Islet of Langerhans (tissue), 1 donor: ENCODE data around the gene FAM89B.

Source experiments
- FAIRE-seq: peaks from one replicate; lab custom pipeline; 2011; peaks lifted over from hg19 to GRCh38; lab: Jason Lieb, UNC

The FAM89B gene

GRCh38 chr11:65539744-65540289, 32.5 kb upstream of the FAM89B start:
- FAIRE-seq: no peak

- no peak for FAIRE-seq
These were observed 31.8 kb upstream of the FAM89B start for GRCh38 chr11:65540290-65541092.

- FAIRE-seq: no peak
These were observed 31.0 kb upstream of the FAM89B start for GRCh38 chr11:65541093-65541982.

- FAIRE-seq: no peak
These were observed 29.5 kb upstream of the FAM89B start for GRCh38 chr11:65542738-65543390.

DNA sequence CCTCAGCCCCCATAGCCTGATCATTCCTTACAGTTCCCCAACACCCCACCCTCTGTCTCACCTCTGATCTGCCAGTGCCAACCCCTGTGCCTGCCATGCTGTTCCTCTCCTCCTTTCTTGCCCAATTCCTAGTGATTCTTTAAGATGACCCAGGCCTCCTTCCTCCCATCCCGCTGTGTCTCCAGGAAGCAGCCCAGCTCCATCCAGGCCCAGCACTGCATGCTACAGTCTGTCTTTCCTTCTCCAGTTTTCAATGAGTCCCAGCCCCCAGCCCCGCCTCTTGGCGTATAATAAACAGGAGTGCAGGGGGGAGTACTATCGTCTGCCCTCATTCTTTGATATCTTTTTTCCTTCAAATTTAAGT, 26.5 kb upstream of the FAM89B start:
- no peak for FAIRE-seq

GRCh38 chr11:65546217-65546958, 25.9 kb upstream of the FAM89B start:
- no peak for FAIRE-seq

DNA sequence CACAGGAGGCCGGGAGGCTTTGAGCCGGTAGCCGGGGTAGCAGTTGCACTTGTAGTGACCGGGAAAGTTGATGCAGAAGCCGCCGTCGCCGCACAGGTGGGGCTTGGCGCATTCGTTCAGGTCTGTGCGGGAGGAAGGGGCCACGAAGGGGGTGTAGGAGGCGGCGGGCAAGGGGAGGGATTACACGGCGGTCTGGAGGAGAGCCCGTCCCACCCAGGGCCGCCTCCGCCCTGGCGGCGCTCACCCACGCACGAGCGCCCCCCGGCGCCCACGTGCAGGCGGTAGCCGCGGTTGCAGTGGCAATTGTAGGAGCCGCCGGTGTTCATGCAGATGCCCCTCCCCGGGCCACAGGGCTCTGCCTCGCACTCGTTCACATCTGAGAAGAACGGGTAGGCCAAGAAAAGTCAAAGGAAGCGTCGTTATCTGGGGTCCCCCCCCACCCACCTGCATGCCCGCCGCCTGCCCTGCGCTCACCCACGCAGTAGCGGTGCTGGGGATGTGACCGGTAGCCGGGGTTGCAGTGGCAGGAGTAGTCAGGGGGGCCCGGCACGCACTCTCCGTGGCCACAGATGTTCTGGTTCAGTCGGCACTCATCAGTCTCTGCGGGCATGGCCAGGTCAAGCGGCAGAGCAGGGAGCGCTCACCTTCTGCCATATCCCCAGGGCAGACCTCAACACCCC, 24.8 kb upstream of the FAM89B start:
- FAIRE-seq: no peak

- no peak for FAIRE-seq
These were observed 23.9 kb upstream of the FAM89B start for GRCh38 chr11:65548395-65548794.

DNA sequence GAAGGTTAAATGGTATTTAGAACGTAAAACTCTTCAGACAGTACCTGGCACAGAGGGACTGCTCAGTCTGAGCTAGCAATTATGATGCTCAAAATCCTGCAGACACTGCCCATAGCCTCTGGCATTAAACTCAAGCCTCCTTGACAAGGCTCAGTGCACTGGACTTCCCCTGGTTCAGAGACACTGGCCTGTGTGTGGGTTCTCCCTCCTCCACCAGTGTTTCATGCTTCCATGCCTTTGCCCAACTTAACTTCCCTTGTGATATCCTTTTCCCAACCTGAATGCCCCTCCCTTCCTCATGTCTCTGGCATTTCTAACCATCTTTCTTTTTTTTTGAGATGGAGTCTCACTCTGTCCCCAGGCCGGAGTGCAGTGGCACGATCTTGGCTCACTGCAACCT, 23.2 kb upstream of the FAM89B start:
- no peak for FAIRE-seq

- FAIRE-seq: no peak
These were observed 20.6 kb upstream of the FAM89B start for GRCh38 chr11:65551572-65552387.

DNA sequence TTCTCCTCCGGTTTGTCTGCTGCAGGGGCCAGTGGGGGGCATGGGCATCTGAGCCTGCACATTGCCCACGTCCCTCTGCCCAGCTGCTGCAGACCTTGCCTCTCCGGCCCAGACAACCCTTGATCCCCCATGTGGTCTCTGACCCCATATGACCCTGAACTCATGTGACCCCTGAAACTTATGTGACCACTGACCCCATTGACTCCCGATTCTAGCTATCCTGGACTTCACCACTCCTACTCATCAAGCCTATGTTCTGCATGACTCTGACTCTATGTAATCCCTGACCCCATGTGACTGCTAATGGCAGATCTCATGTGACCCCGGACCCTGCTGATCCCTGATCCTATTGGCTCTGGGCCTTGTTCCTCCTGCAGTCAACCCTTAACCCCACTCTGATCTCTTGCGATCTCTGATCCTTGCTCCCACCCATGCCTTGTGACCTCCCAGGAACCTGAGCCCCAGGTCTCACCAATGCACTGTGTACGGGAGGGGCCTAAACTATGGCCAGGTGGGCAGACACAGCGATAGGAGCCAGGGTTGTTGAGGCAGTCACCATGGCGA, 19.9 kb upstream of the FAM89B start:
- no peak for FAIRE-seq

- FAIRE-seq: no peak
These were observed 18.9 kb upstream of the FAM89B start for GRCh38 chr11:65553301-65554001.

DNA sequence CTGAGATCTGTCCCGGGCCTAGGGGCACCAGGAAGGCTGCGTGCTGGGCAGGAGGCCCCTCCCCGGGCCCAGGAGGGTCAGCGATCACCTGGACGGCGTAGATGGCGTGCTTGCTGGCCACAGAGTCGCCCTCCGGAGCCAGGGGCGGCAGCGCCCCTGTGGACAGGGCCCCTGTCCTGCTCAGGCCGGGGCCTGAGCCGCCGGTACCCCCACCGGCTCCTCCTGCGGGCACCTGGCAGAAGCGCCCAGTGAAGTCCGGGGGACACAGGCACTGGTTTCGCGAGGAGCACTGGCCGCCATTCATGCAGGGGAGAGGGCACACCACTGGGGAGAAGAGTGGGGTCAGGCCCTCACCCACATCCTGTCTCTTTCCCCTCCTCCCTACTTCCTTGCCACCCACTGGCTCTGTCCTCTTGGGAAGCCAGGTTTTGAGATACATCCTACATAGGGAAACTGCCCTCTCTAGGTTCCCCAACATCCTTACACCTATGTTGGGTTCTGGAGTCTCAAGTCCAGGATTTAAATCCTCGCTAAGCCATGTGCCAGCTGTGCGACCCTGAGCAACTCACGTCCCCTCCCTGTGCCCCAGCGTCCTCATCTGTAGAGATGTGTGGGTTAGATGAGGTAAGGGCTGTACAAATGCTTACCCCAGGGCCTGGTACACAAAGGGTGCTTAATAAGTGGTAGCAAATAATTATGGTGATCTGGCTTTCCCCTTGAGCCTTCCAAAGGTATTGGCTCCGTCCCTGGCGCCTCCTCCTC, 18.1 kb upstream of the FAM89B start:
- no peak for FAIRE-seq

DNA sequence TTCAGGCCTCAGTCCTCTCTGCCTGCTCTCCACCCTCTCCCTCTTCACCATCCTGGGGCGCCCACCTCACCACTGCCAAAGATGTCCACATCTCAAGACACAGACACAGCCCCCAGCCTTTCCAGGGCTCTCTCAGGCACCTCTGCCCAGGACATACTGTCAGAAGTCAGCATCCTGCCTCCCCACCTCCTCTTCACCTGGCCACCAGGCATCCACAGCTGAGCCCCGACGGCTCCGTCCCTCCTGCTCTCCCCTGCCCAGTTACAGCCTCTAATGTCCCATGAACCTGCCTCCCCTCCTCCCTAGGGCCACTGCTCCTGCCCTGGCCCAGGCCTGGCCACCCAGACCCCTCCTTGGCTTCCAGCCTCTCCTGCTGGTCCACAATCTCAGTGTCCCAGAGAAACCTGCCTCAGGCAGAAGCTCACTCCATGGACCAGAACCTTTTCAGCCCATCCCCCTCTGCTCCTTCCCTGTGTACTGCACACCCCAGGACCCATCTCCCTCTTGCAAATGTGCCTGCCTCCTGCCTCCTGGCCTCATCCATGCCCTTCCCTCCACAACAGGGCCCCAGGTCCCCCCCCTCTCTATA, 17.4 kb upstream of the FAM89B start:
- FAIRE-seq: no peak

GRCh38 chr11:65555693-65556231, 16.6 kb upstream of the FAM89B start:
- FAIRE-seq: no peak

- FAIRE-seq: no peak
These were observed 15.7 kb upstream of the FAM89B start for GRCh38 chr11:65556470-65557279.
